Kidney (tissue), 14 donors: ENCODE results near the gene RGS6. TPM values are rescaled to one million over a fixed set of nuclear protein-coding genes. Genes with fewer than 3 reads are reported as not detected.

Source experiments
- DNase-seq, 5 donors: peaks; one replicate each; pipeline ENCODE4 v3.0.0-alpha.2; 2013 to 2020
- FAIRE-seq: peaks from 2 replicates; lab custom pipeline; 2012; peaks lifted over from hg19 to GRCh38; lab: Jason Lieb, UNC
- H3K27ac ChIP-seq, 2 donors: one replicate each; pipeline ENCODE4 v1.7.0; 2013; ENCODE audit warnings: low read depth in 2 of 2, low read length in 2 of 2, inconsistent platforms in 1 of 2
- H3K27me3 ChIP-seq: one replicate; pipeline ENCODE4 v1.7.1; 2013; ENCODE audit warnings: low read length, inconsistent platforms; ENCODE audit not compliant: control insufficient read depth, insufficient read depth
- H3K36me3 ChIP-seq, 3 donors: one replicate each; pipeline versions ENCODE4 v1.7.0 to v1.7.1; 2013; ENCODE audit warnings: low read length in 3 of 3, control low read depth in 1 of 3, inconsistent platforms in 1 of 3; ENCODE audit not compliant: insufficient read depth in 3 of 3, control insufficient read depth in 2 of 3
- H3K4me1 ChIP-seq, 3 donors: one replicate each; pipeline versions ENCODE4 v1.7.0 to v1.7.1; 2013; ENCODE audit warnings: low read length in 3 of 3, inconsistent platforms in 1 of 3, low read depth in 1 of 3; ENCODE audit not compliant: control insufficient read depth in 2 of 3, insufficient read depth in 2 of 3
- H3K4me3 ChIP-seq, 3 donors: one replicate each; pipeline versions ENCODE4 v1.7.0 to v1.8.1; 2013; ENCODE audit warnings: low read length in 3 of 3, control low read depth in 1 of 3, inconsistent platforms in 1 of 3
- H3K9ac ChIP-seq, 3 donors: one replicate each; pipeline versions ENCODE4 v1.7.0 to v1.7.1; 2013; ENCODE audit warnings: low read length in 3 of 3, control low read depth in 1 of 3, inconsistent platforms in 1 of 3
- H3K9me3 ChIP-seq, 3 donors: one replicate each; pipeline versions ENCODE4 v1.7.0 to v1.7.1; 2013; ENCODE audit warnings: low read length in 3 of 3, control low read depth in 1 of 3, inconsistent platforms in 1 of 3; ENCODE audit not compliant: control insufficient read depth in 2 of 3, insufficient read depth in 1 of 3
- CTCF ChIP-seq: IDR thresholded peaks from 3 replicates; pipeline ENCODE4 v1.5.1; 2012; ENCODE audit warnings: mild to moderate bottlenecking, moderate library complexity, borderline replicate concordance; ENCODE audit not compliant: insufficient read depth; ENCODE audit errors: extremely low read depth
- intact Hi-C: fragments of 100-400 bp; cut with DNase I; formaldehyde crosslinking; loops from one replicate; pipeline ENCODE4 v1.11.1; 2022
- polyA plus RNA-seq: library from polyadenylated mRNA; stranded (reverse); fragments of 350-450 nt; fragmentation: Illumina TruSeq; extraction: RNeasy Lipid Tissue Mini Kit (QIAGEN cat#74804); gene quantifications from one replicate; pipeline ENCODE4 v1.2.3, GENCODE V29; 2014; ENCODE audit warnings: low read depth, low replicate concordance; ENCODE audit not compliant: insufficient read depth
- total RNA-seq: library from RNA; stranded (reverse); fragmentation: NEBNext Ultra II Directional; extraction: Animal tissue kit (Norgen Biotek cat#: 25700); gene quantifications from one replicate; pipeline ENCODE4 v1.2.1, GENCODE V29; 2021
- donor health status: control.
- donor health status: control.
- donor health status: control.
- donor health status: control.
- donor health status: control.
- donor health status: DM: yes; HTN: yes; CAD: no.
- donor health status: Normal renal cell carcinoma (clear cell type).

RGS6 gene
- total and polyA plus RNA-seq, 2 donors from 2014 or later: 1.1 to 1.4 TPM

- Histone ChIP-seq H3K9ac (no peak overlapping the region), H3K4me1 (no peaks in the 10 kb centered on the region), H3K27ac (no peak overlapping the region), H3K27me3 (no peaks in the 10 kb centered on the region), H3K4me3 (no peak overlapping the region), H3K36me3 (no peaks in the 10 kb centered on the region), H3K9me3 (no peaks in the 10 kb centered on the region)
- no peak for TF ChIP-seq CTCF
- DNase-seq (no peak), FAIRE-seq (no peak)
- intact Hi-C loops: no loop called here
Measured at GRCh38 chr14:72567226-72567625, 635.0 kb downstream of the RGS6 start.

DNA sequence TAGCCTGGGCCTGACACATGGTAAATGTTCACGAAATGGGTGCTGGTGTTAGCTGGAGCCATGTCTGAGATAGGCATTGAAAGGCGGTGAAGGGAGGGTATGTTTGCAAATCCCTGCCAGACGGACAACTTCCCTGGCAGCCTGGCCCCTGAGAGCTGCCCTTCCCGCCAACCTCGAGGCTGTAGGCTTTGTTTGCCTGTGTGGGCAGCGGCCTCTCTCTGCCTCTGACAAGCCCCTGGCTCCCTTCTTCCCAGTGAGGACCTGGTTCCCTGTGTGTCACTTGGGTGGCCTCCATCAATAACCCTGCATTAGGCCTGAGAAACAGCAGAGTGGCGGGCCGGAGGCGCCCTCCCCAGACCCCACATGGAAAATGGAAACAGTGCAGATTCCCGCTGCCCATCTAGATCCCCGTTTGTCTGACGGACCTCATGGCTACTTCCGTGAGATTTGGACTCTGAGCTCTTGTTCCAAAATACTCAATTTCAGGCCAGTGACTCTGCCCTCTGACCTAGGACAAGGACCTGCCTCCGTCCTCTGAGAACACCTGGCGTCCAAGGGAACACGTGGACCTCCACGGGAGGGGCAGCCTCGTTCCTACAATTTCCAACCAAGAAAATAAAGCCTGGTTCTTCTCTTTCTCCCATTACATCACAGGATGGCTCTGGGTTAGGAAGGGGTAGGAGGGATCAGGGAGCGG is 636.2 kb downstream of the RGS6 start:
- no peak for TF ChIP-seq CTCF
- DNase-seq (no peak), FAIRE-seq (no peak)
- Histone ChIP-seq H3K27me3 (no peaks in the 10 kb centered on the region), H3K27ac (no peak overlapping the region), H3K9me3 (no peaks in the 10 kb centered on the region), H3K36me3 (no peaks in the 10 kb centered on the region), H3K4me1 (no peaks in the 10 kb centered on the region), H3K4me3 (no peak overlapping the region), H3K9ac (no peak overlapping the region)
- intact Hi-C loops: no loop called here

- intact Hi-C loops: no loop called here
- FAIRE-seq: no peak
- H3K9me3 ChIP-seq: no peaks in the 10 kb centered on the region
- DNase-seq: no peak
- no peak for TF ChIP-seq CTCF
- H3K36me3 ChIP-seq: no peaks in the 10 kb centered on the region
- no peaks in the 10 kb centered on the region for H3K27me3 ChIP-seq
- H3K4me3 ChIP-seq: no peak overlapping the region
- no peaks in the 10 kb centered on the region for H3K4me1 ChIP-seq
- H3K9ac ChIP-seq: no peak overlapping the region
- no peak overlapping the region for H3K27ac ChIP-seq
Measured at GRCh38 chr14:72573725-72574417, 641.6 kb downstream of the RGS6 start.
